ENCODE measurements around the gene RALGPS1.

The RALGPS1 gene

GRCh38 chr9:126891676-126892075 lies 22.9 kb upstream of the RALGPS1 start:
- no peaks in the 10 kb centered on the region for H3K9me3 ChIP-seq (ENCODE audit: control insufficient read depth, insufficient read depth, low read length)
- H3K4me3 ChIP-seq (ENCODE audit: low read length) = no peak overlapping the region
- H3K27me3 ChIP-seq (ENCODE audit: control insufficient read depth, low read length) = no peaks in the 10 kb centered on the region
- H3K36me3 ChIP-seq (ENCODE audit: control insufficient read depth, low read length) = no peaks in the 10 kb centered on the region
- no peak for TF ChIP-seq EZH2phosphoT487 (IDR thresholded peaks at IDR 0.05; ENCODE audit: borderline replicate concordance, low read length)
- TF ChIP-seq CTCF (IDR thresholded peaks at IDR 0.05; ENCODE audit: low read depth, low read length, poor library complexity, severe bottlenecking) = no peak
- H4K20me1 ChIP-seq (ENCODE audit: control insufficient read depth, insufficient read depth, low read depth, low read length) = no peaks in the 10 kb centered on the region
- H3K9me2 ChIP-seq (replicated peaks; ENCODE audit: control insufficient read depth, low read length) = no peaks in the 10 kb centered on the region
- H3K4me1 ChIP-seq (ENCODE audit: control insufficient read depth, low read length) = no peaks in the 10 kb centered on the region
- H3F3A ChIP-seq (ENCODE audit: control insufficient read depth, insufficient read depth) = no peaks in the 10 kb centered on the region
- no peak overlapping the region for H3K4me2 ChIP-seq (ENCODE audit: low read length)
- no peak overlapping the region for H3K27ac ChIP-seq (ENCODE audit: low read depth, low read length)
- no peaks in the 10 kb centered on the region for H3K79me2 ChIP-seq (ENCODE audit: control insufficient read depth, low read length)

GRCh38 chr9:126893079-126893478 lies 21.5 kb upstream of the RALGPS1 start:
- H3K36me3 ChIP-seq (ENCODE audit: control insufficient read depth, low read length) = no peaks in the 10 kb centered on the region
- H3K27ac ChIP-seq (ENCODE audit: low read depth, low read length) = no peak overlapping the region
- H3F3A ChIP-seq (ENCODE audit: control insufficient read depth, insufficient read depth) = no peaks in the 10 kb centered on the region
- no peaks in the 10 kb centered on the region for H3K9me3 ChIP-seq (ENCODE audit: control insufficient read depth, insufficient read depth, low read length)
- H3K9me2 ChIP-seq (replicated peaks; ENCODE audit: control insufficient read depth, low read length) = no peaks in the 10 kb centered on the region
- no peaks in the 10 kb centered on the region for H3K79me2 ChIP-seq (ENCODE audit: control insufficient read depth, low read length)
- TF ChIP-seq CTCF (IDR thresholded peaks at IDR 0.05; ENCODE audit: low read depth, low read length, poor library complexity, severe bottlenecking) (peak; percentile 59), EZH2phosphoT487 (IDR thresholded peaks at IDR 0.05; ENCODE audit: borderline replicate concordance, low read length) (no peak)
- H3K4me3 ChIP-seq (ENCODE audit: low read length) = no peak overlapping the region
- H3K4me2 ChIP-seq (ENCODE audit: low read length) = no peak overlapping the region
- H4K20me1 ChIP-seq (ENCODE audit: control insufficient read depth, insufficient read depth, low read depth, low read length) = no peaks in the 10 kb centered on the region
- no peaks in the 10 kb centered on the region for H3K27me3 ChIP-seq (ENCODE audit: control insufficient read depth, low read length)
- no peaks in the 10 kb centered on the region for H3K4me1 ChIP-seq (ENCODE audit: control insufficient read depth, low read length)

GRCh38 chr9:126894052-126894603 lies 20.5 kb upstream of the RALGPS1 start:
- Histone ChIP-seq H3K4me3 (ENCODE audit: low read length) (no peak overlapping the region), H3K4me1 (ENCODE audit: control insufficient read depth, low read length) (no peaks in the 10 kb centered on the region), H3K9me2 (replicated peaks; ENCODE audit: control insufficient read depth, low read length) (no peaks in the 10 kb centered on the region), H3K36me3 (ENCODE audit: control insufficient read depth, low read length) (no peaks in the 10 kb centered on the region), H4K20me1 (ENCODE audit: control insufficient read depth, insufficient read depth, low read depth, low read length) (no peaks in the 10 kb centered on the region), H3K27me3 (ENCODE audit: control insufficient read depth, low read length) (no peaks in the 10 kb centered on the region), H3K9me3 (ENCODE audit: control insufficient read depth, insufficient read depth, low read length) (no peaks in the 10 kb centered on the region), H3F3A (ENCODE audit: control insufficient read depth, insufficient read depth) (no peaks in the 10 kb centered on the region), H3K4me2 (ENCODE audit: low read length) (no peak overlapping the region), H3K27ac (ENCODE audit: low read depth, low read length) (no peak overlapping the region), H3K79me2 (ENCODE audit: control insufficient read depth, low read length) (no peaks in the 10 kb centered on the region)
- TF ChIP-seq EZH2phosphoT487 (IDR thresholded peaks at IDR 0.05; ENCODE audit: borderline replicate concordance, low read length) = no peak
- TF ChIP-seq CTCF (IDR thresholded peaks at IDR 0.05; ENCODE audit: low read depth, low read length, poor library complexity, severe bottlenecking) = no peak

All from DOHH2 (cell line).